HG02885 (cell line): ENCODE measurements around the gene LDLRAD4.
A peak's percentile ranks its signal among the peaks of the same experiment; 100 is the strongest.
"Not testable (repeated sequence)": the region's sequence is repeated elsewhere in the genome, so short reads cannot be mapped to it uniquely, and the experiment has no call there.

Experiments
- ATAC-seq: cut with Tn5 transposase; IDR thresholded peaks from one replicate; pipeline ENCODE4 v1.9.1; 2021; ENCODE audit warnings: mild to moderate bottlenecking; ENCODE audit not compliant: unreplicated experiment, poor library complexity

Gene LDLRAD4

GRCh38 chr18:13471198-13471845 lies 252.8 kb downstream of the LDLRAD4 start:
- no peak for ATAC-seq

DNA sequence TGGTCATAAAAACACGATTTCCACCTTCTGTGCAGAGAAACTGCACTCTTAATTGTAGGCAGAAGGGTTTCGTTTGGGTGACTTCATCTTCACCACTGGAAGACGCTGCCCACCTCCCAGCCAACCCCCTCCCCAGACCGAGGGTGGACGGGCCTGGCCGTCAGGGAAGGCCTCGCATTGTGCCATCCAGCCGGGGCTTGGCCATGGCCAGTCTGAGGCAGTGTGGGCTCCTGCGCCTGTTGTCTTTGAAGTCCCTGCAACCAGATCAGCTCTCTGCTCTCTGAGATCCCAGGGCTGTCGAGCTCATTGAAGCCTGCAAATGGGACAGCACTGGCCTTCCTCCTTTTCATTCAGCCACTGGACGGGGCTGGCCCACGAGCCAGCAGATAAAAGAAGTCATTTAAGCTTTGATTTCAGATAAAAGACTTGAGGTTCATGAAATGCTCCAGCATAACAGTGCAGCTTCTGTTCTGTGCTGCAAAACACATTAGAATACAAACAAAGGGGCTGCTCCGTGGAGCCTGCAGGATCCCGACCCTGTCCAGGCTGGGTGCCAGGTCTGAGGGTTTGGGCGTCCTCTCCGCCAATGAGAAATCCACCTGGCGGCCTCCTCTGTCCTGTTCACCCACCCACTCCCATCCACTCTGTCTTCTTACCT lies 253.5 kb downstream of the LDLRAD4 start:
- ATAC-seq: no peak

- ATAC-seq: no peak
Measured at GRCh38 chr18:13473751-13474150, 255.2 kb downstream of the LDLRAD4 start.

DNA sequence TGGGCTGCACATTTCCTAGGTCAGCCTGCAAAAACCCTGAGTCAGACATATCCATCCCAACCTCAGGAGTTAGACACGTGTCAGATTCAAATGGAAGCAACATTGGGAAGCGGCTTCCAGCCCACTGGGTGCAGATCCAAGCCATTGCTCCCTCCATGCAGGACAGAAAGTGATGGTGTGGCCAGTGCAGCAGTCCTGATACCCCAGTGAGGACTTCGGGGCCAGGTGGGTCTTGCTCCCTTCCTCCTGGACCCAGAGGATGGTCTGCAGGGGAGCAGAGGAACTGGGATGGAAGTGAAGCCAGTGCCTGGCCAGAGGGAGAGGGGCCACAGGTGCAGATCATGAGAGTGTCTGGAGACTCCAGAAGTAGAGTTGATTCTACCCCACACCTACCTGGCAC lies 255.8 kb downstream of the LDLRAD4 start:
- ATAC-seq: no peak

- ATAC-seq: no peak
Measured at GRCh38 chr18:13474907-13475545, 256.5 kb downstream of the LDLRAD4 start.

GRCh38 chr18:13476312-13476711 lies 257.8 kb downstream of the LDLRAD4 start:
- ATAC-seq: not testable (repeated sequence)

- ATAC-seq: no peak
Measured at GRCh38 chr18:13477147-13477683, 258.7 kb downstream of the LDLRAD4 start.

- ATAC-seq: no peak
Measured at GRCh38 chr18:13480571-13481255, 262.2 kb downstream of the LDLRAD4 start.

DNA sequence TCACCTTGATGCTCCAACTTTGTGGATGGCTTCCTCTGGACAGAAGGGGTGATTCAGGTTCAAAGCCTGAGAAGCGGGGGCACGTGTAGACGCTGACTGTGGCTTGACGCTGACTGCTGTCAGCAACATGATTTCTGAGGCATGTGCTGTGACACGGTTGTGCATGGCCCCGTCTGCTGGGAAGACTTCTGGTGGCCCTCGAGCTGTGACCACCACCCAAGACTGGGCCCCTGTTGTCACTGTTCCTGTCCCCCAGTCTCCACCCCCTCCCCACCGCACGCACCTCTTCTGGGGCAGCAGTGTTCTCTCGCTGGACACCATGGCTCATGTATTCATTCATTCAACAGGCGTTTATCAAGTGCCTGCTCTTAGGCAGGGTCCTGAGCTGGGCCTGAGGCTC lies 262.8 kb downstream of the LDLRAD4 start:
- ATAC-seq: no peak

- ATAC-seq: peak; percentile 92
Measured at GRCh38 chr18:13481820-13482617, 263.5 kb downstream of the LDLRAD4 start.

- no peak for ATAC-seq
Measured at GRCh38 chr18:13482618-13482945, 264.0 kb downstream of the LDLRAD4 start.

DNA sequence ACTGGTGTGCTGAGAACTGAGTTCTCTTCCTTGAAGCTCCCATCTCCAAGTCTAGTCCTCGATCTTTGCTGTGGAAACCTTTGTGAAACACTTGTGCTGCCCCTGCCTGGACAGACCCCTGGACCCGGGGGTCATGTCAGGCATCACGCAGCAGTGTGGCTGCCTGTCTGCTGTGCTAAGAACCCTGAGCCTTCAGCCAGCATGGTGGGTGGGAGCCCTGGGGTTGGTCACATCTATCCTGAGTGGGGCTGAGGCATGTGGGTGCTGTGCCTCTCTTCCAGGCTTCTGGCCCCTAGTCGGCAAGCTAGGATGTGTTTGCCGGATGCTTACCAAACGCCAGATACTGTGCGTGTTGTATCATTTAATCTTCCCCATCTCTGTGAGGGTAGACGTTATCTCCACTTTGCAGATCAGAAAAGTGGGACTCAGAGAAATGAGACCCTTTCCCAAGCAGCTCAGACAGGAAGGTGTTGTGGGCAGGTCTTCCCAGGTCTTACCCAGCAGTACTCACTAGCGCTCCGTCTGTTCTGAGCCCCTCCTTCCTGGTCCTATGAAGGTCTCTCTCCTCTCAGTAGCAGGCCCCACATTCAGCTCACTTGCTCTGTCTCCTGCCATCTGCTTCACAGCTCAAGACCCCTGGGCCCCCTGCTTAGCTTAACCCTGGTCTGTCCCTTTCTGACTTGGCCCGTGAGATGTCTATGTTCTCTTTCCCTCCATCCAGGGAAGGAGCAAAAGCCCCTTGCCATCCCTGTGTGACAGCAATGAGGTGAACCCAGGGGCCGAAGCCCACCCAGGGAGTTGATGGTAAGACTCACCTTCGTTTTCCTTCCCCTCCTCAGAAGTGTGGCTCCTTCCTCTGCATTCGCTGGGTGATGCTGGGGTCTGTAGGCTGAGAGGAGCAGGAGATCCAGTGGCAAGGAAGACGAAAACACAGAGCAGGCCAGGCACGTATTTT lies 265.0 kb downstream of the LDLRAD4 start:
- ATAC-seq: no peak

GRCh38 chr18:13485182-13485581 lies 266.6 kb downstream of the LDLRAD4 start:
- no peak for ATAC-seq

- no peak for ATAC-seq
Measured at GRCh38 chr18:13485604-13486003, 267.0 kb downstream of the LDLRAD4 start.

- no peak for ATAC-seq
Measured at GRCh38 chr18:13486284-13486683, 267.7 kb downstream of the LDLRAD4 start.

DNA sequence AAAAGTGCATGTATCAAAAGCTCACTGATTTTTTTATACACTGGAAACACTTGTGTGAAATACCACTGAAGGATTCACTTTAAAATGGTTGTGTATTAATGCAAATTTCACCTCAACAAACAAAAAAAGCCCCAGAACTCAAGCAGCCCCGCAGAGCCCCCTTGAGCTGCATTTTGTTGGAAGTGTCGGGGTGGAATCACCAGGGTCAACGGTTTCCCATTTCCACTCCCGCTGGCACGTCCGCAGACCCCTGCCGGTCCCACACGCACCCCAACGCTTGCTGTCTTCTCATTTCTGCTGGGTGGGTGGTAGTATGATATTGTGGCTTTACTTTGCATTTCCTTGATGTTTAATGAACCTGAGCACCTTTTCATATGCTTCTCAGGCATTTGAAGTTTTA lies 268.1 kb downstream of the LDLRAD4 start:
- no peak for ATAC-seq

GRCh38 chr18:13487237-13487636 lies 268.7 kb downstream of the LDLRAD4 start:
- ATAC-seq: no peak

- no peak for ATAC-seq
Measured at GRCh38 chr18:13488281-13488929, 269.8 kb downstream of the LDLRAD4 start.

GRCh38 chr18:13489303-13489702 lies 270.7 kb downstream of the LDLRAD4 start:
- not testable (repeated sequence) for ATAC-seq
